Stimulated activated CD4-positive, alpha-beta T cell treated with anti-CD3 and anti-CD28 coated beads, Interleukin-4, amount 100 ng/mL, for 1 hour (primary cell): ENCODE data around the gene ARRB2.
A peak's percentile ranks its signal among the peaks of the same experiment; 100 is the strongest.
"Not testable (repeated sequence)": the region's sequence is repeated elsewhere in the genome, so short reads cannot be mapped to it uniquely, and the experiment has no call there.

ENCODE experiments used
- DNase-seq: peaks from one replicate; pipeline ENCODE4 v3.0.0-alpha.2; 2020

ARRB2 gene

DNA sequence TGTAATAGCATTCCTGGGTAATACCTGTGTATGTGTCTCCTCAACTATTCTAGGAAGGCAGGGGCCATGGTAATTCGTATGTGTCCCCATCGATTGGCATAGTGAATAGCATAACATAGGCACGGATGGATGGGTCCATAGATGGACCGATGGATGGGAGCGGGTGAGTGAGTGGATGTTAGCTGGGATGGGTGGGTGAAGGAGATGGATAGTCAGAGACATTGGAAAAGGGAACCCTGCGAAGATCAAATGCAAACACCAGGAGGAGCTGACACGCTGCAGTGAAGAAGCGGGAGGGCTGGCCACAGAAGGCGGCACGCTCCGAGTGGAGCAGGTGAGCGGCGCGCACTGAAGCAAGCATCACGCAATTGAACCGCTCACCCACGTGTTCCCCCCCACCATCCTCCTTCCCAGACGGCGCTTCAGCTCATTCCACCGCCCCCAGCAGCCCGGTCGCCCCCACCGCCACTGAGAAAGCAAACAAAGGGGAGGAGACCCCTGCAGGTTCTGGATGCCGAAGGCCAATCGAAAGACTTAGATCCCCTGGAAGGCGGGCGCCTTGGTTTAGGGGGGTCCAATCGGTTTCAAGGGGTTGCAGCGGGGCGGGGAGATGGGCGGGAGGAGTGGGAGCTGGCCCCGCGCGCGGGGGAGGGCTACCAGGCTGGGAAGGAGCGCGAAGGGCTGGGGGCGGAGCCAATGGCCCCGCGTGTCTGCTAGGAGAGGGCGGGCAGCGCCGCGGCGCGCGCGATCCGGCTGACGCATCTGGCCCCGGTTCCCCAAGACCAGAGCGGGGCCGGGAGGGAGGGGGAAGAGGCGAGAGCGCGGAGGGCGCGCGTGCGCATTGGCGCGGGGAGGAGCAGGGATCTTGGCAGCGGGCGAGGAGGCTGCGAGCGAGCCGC is at the start of gene ARRB2:
Gene ARRB2, plus strand, starts transcription at position 839 of the 899 bp plus-strand sequence. CDS start 90 bp downstream, outside the sequence.
- peak; percentile 98 for DNase-seq

DNA sequence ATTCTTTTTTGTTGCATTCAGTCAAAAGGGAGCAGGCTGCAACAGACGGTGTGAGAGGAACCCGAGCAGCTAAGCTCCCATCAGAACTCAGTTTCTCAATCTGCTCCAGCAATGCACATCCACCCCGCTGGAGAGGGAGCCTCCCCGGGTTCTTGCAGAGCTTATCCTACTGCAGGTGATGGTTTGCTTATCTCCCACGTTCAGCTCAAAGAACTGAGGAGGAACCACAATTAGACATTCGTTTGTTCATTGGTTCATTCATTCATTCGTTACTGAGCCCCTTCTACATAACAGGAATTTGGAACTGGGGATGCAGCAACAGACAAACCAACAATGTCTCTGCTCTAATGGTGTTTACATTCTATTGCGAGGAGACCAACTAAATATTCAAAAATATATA is 46.7 kb upstream of the ARRB2 start:
- DNase-seq, result no peak

DNA sequence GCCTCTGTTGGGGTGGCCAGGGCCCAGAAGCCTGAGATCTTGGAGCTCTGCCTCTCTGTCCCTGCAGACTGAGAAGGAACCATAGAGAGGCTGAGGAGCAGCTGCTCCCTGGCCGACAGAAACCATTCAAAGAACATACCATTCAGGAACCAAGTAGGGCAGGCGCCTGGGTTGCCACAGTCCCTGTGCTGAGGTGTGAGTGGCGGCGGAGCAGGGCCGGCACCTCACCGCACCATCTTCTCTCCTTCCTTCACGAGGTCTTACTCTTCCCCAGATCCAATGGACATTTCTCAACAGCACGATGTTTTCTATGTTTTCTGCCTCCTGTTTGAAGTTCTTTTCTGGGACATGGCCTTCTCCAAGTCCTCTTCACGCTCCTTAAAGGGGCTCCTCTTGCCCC is 46.2 kb upstream of the ARRB2 start:
- DNase-seq, result no peak

DNA sequence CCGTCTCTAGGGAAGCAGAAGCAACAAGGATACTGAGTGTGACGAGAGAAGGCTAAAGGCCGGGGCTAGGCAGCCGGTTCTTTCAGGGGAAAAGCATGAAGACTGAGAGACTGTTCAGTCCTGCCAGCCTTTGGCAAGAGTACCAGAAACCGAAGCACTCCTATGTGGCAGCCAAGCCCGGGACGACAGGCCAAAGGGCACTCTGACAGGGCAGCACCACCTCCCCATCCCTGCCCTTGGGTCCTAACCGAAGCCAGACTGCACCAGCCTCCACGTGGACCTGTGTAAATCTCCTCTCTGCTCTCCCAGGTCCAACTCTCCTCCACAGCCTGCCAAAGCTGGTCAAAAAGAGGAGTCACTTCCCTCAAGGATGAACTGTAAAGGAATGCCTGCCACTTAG is 45.4 kb upstream of the ARRB2 start:
- DNase-seq, result no peak

DNA sequence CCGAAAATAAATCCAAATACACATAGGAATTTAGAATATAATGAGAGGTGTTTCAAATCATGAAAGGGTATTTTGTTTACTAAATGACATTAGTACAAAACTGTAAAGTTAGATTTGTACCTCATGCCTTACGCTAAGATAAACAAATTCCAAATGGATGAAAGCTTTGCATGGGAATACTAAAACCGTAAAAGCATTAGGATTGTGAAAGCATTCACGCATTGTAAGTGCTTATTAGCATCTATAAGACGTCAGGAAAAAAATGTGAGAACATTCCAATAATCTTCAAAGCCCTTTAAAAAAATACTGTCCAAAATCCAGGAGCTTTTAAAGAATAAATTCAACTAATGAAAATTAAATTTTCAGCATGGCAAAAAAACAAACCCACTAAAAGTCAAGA is 44.1 kb upstream of the ARRB2 start:
- no peak for DNase-seq

DNA sequence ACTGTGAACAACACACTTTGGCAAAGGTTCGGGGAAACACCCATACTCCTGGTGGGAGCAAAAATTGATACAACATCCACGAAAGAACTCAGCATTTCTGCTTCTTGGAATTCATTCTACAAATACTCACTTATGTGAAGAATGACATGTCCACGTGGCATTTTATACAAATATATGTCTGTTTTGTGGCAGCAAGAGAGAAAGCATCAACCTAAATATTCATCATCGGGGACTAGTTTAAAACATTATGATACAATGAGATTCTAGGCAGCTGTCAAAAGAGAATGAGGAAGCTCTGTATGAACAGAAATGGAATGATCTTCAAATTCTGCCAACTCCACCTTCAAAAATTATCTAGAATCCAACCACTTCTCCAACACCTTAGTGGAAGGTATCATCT is 43.3 kb upstream of the ARRB2 start:
- DNase-seq, result no peak

DNA sequence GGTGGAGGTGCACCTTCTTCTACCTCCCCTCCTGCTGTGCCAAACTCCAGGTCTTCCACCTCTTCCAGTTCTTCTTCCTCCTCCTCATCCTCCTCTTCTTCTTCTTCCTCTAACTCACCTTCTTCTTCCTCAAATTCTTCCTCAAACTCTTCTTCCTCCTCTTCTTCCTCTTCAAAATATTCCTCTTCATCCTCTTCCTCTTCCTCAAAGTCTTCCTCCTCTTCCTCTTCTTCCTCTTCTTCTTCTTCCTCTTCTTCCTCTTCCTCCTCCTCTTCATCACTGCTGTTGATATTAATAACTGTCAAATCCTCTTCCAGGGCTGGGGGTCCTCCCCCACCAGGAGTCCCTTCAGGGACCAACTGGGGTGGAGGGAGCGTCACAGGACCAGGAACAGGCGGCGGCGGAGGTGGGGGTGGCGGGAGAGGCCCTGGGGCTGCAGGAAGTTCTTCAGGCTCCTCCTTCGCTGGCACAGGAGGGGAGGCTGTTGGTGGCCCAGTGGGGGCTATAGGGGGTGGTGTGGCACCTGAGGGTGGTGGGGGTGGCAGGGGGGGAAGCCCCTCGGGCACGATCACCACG is 38.3 kb upstream of the ARRB2 start:
- no peak for DNase-seq

DNA sequence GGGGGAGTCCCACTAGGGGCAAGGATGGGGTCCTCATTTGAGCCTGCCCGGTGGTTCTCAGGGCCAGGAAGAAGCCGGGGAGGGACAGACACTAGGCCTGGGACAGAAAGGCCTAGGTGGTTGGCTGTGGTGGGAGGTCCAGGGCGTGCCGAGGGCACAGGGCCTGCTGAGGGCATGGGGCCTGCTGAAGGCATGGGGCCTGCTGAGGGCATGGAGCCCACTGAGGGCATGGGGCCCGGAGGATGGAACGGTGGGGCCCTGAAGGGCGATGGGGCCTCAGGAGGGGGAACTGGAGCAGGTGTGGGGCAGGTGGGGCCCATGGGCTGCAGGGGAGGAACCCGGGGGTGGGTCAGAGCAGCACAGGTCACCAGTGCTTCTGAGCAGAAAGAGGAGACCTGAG is 37.7 kb upstream of the ARRB2 start:
- DNase-seq, result no peak

DNA sequence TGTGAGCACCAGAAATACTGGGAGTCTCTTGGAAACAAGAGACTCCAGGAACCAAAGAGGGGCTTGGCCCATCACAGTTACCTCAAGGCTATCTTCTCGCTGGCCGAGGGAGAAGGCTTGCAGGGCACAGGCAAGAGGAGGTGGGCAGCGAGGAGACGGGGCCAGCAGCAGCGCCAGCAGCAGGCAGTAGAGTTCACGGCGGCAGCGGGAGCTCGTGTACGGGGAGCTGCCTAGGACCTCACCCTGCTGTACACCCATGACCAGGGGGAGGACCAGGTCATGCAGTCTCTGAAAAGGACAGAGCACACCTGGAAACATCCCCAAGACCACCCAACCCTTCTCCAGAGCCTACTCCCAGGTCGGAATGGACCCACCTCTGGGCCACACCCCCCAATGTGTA is 37.3 kb upstream of the ARRB2 start:
- no peak for DNase-seq

DNA sequence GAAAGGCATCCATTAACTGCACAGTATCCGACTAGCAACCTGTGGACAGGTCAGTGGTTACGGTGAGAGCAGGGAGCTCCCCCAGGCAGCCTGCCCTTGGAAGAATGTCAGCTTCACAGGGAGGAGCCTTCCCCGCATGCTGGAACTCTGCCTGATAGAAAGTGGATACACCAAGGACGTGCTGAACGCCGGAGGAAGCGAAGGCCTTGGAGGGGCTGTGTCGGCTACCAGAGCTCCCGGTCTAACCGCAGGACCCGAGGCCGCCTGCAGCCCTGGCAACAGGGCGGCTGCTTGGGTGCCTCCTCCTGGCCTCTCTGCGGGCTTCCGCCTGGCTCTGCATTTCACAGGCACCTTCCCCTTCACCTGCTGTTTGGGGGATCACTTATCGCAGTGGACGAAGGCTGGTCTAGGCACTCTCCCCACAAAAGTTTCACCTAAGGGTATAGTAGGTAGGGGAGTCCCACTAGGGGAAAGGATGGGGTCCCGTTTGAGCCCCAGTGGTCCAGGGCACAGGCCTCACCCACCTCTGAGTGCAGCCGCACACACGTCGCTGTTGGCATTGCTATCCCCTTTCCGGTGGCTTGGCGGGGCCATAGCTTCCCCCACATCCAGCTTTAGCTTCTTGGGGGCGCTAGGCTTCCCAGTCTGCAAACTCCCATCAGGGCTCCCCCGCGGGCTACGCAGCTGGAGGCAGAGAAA is 36.3 kb upstream of the ARRB2 start:
- DNase-seq, result no peak

DNA sequence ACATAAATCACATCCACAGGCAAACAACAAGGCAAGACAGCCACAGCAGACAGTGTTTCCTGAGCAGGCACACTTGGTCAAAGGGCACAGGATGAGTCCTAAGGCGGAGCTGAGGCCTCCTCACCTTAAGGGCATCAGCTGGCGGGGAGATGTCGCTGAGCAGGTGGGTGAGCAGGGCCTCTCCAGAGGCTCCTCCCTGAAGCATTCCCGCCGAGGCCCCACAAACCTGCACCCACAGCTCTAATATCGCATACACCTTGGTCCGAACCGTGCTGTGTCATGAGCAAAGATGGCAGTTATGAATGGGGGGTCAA is 35.8 kb upstream of the ARRB2 start:
- no peak for DNase-seq

DNA sequence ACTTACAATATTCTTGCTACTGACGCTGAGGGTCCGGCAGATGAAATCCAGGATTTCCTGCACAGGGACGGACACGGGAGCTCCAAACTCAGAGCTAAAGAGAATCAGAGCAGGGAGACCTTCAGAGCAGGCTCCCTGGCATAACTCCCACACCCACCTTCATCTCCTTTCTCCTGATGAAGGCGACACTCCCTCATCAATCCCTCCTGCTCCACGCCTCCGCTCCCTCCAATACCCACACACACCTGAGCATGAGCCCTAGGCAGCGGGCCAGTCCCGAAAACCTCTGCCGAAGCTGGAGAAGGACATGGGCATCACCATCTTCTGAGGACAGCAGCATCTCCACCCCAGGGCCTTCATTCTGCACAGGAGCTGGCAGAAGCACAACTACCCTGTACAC is 34.6 kb upstream of the ARRB2 start:
- DNase-seq, result no peak

DNA sequence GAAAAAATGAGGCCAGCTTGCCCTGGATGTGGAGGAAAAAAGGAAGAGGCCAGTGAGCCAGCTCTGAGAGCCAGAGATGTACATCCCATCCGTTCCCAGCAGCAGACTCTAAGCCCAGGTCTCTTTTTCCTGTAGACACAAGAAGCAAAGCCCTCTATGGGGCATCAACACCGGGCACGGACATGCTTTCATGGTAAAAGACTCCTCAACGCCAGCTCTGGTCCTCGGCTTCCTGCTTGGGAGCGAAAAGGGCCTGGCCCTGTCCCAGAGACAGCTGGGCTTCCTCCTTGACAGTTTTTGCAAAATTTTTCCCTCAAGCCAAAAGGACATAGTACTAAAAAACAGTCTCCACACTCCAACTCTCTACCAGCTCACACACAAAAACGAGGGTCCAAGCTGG is 33.6 kb upstream of the ARRB2 start:
- DNase-seq, result no peak

DNA sequence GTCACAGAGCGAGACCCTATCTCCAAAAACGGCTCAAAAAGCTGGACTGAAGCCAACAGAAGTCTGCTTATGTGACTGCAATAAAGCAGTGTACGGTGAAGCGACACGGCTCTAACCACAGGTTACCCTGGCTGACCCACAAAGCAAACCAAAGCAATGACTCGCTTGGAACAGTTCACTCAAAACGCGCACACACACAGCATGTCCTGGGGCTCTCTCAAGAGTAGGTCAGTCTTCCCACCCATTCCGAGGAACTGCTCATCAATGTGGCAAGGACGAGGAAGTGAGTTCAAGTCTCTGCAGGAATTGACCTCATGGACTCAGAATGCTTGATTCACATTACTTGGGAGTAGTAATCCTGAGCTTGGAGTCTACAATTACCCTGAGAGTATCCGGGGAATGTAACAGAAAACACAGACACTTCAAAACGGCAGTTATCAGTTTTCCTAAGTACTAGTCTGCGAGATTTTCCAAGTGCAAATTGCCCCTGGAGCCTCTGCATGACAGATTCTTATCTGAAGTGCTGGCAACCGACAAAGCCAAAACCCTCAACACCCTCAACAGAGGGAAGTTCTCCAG is 31.9 kb upstream of the ARRB2 start:
- DNase-seq, result no peak

DNA sequence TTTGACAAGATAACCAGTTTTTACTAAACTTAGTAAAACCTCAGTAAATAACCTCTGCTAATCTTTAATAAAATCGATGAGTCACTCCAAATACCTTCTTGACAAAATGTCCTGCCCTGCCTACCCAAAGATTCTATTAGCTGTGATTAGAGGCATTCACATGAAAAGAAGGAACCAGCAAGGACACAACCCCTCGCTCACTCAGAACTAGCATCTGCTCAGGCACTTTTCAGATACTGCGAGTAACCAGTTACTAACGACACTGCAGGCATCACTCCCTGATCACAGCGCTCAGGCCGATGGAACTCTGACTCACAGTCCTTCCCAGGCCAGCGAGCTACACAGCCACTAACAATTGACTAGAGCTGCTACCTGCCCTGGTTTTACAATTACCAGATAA is 30.8 kb upstream of the ARRB2 start:
- no peak for DNase-seq

DNA sequence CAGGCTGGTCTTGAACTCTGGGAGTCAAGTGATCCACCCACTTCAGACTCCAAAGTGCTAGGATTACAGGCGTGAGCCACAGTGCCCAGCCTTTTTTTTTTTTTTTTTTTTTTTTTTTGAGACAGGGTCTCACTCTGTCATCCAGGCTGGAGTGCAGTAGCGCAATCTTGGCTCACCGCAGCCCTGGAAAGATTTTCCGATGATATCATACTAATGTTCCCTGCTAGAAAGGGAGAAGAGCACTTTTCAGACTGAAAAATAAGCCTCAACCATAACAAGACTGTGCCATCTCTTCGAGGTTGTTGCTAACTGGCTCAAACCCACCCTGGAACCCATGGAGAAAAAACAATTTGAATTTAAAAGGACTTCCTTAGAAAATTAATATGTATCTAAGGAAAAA is 26.7 kb upstream of the ARRB2 start:
- not testable (repeated sequence) for DNase-seq

DNA sequence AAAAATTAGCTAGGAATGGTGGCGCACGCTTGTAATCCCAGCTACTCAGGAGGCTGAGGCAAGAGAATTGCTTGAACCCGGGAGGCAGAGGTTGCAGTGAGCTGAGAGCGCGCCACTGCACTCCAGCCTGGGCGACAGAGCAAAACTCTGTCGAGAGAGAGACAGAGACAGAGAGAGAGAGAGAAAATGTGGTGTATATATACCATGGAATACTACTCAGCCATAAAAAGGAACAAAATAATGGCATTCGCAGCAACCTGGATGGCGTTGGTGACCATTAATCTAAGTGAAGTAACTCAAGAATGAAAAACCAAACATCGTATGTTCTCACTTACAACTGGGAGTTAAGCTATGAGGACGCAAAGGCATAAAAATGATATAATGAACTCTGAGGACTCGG is 20.6 kb upstream of the ARRB2 start:
- not testable (repeated sequence) for DNase-seq

DNA sequence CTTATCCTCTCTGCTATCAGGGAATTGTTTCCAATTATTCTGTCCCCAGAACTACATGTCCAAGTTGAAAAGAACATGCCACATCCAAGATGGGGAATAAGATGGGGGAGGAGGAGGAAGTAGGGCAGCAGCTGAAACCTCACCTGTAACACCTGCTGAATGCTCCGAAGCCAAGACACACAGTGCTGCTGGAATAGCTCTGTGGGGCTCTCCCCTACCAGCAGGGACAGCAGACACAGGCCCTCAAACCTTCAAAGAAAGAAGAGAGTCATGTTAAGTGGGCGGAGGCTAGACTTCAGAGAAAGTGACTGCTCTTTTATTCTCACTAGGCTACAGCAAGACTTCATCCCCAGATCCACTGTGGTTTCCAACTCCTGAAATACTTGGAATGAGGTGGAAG is 19.7 kb upstream of the ARRB2 start:
- DNase-seq, result no peak

DNA sequence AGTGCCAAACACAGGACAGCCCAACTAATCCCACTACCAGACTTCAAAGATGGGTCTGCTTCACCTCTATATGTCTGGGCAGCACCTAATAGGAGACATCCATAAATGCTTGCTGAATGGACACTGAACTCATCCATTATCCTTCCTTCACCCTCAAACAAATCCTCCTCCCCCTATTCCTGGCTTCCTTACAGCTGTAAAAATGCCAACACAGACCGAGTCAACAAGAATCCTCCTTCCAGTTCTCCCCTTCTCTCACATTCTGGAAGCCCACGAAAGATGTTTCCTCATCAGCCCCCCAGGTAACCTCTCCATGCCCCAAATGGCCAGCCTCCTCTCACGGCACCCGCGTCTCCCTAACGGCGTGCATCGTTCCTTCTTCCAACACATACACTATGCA is 18.7 kb upstream of the ARRB2 start:
- no peak for DNase-seq

DNA sequence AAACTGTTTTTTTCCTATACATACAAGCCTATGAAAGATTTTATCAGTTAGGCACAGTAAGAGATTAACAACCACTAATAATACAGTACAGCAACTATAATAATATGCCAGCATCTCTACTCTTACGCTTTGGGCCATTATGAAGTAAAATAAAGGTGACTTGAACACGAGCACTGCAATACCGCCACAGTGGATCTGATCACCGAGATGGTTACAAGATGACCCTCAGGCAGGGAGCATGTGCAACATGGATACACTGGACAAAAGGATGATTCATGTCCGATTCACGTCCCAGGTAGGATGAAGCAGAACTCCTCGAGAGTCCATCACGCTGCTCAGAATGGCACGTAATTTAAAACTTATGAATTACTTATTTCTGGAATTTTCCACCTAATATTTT is 17.0 kb upstream of the ARRB2 start:
- no peak for DNase-seq

DNA sequence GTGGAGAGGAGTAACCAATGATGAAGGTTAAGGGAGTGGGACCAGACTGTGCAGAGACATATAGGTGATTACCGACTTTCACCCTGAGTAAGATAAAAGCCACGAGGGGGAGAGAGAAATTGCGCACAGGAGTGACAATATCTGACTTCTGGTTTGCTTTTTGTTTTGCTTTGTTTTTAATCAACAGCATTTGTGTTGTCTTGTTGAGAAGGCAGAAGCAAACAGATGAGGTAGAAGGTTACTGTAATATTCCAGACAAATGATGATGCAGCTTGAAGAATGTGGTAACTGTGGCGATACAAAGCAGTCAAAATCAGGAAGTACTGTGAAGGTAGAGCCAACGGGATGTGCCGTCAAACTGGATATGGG is 14.0 kb upstream of the ARRB2 start:
- DNase-seq, result no peak

DNA sequence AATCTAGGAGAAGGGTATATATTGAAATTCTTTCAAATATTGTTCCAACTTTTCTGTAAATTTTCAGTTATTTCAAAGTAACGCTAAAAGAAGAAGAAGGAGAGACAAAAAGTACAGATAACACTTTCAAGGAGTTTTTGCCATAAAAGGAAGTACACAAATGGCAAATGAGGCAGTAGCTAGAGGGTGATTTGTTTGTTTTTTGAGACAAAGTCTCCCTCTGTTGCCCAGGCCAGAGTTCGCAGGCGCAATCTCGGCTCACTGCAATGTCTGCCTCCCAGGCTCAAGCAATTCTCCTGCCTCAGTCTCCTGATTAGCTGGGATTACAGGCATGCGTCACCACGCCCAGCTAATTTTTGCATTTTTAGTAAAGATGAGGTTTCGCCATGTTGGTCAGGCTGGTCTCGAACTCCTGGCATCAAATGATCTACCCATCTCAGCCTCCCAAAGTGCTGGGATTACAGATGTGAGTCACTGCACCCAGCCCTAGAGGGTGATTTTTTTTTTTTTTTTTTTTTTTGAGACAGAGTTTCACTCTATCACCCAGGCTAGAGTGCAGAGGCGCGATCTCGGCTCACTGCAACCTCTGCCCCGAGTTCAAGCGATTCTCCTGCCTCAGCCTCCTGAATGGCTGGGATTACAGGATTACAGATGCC is 10.9 kb upstream of the ARRB2 start:
- not testable (repeated sequence) for DNase-seq

DNA sequence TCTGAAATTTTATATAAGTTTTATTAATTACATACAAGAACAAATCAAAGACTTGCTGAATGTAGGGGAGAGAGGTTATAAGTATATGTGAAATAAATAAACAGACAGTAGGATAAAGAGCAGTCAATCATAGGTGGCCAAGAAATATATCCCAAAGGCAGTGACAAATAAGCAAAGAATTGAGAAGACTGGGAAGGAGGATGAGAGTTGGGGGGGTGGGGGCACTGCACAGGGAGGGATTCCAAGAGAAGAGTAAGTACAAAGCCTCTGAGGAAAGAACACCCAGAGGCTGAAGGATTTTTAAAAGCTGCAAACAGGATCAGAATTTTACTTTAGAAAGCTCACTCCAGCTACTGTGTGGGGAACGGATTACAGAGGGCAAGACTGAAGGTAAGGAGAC is 9.3 kb upstream of the ARRB2 start:
- no peak for DNase-seq

DNA sequence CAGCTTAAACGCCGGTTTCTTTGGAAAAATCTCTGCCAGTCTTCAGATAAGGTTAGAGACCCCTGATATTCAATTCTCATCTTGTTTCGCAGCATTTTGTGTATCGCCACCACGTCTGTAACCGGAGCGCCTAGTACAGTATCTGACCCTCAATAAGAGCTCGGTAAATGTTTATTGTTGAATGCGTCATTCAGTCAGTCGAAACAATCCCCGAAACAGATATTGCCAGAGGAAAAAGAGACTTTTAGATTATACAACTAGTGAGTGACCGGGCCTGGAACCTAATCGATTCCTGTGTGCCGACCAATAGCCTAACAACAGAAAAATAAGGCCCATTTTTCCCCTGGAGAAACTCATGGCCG is 7.1 kb upstream of the ARRB2 start:
- no peak for DNase-seq
